SKM-1 (cell line): ENCODE results near the gene NCF1.
"Not testable (repeated sequence)": the region's sequence is repeated elsewhere in the genome, so short reads cannot be mapped to it uniquely, and the experiment has no call there.

Source experiments
- DNase-seq: peaks from one replicate; lab custom pipeline; 2025; ENCODE audit not compliant: unreplicated experiment; lab: John Stamatoyannopoulos, UW

Gene NCF1

DNA sequence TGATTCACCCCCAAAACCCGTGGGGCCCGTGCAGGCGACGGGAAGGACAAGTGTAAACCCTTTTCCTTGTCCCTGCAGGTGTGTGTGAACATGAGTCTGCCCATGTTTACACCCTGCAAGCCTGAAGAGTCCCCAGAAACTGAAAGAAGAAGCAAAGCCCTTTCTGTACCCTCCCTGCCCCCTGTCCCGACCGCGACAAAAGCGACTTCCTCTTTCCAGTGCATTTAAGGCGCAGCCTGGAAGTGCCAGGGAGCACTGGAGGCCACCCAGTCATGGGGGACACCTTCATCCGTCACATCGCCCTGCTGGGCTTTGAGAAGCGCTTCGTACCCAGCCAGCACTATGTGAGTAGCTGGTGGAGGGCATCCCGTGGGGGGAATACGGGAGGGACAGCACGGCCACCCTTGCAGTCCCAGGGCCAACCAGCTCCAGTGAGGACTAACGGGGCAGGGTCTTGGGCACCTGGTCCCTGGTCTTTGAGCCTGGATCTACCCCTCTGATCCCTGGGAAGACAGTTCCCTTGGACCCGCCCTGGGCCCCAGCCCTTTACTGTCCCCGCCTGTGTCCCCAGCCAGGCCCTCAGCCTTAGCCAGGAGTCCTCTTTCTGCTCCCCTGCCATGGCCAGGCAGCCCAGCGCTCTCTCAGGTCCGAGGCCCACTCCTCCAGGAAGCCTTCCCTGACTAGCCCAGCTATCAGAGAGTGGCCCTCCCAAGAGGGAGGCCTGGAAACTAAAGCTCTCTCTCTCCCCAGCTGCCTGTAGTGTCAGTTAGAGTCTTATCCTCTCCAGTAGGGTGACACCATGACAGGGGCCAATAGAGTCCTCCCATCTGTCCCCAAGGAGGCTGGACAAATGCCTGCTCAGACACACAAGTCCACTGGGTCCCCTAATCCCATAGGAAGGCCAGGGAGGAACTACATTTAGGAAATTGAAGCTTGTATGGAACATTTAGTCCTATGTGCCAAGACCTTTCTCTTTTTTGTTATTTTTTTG is at the start of gene NCF1:
Gene NCF1 (plus strand): TSS at position 252 of the 991 bp plus-strand sequence. CDS start 21 bp downstream, at position 273.
- DNase-seq: not testable (repeated sequence)

DNA sequence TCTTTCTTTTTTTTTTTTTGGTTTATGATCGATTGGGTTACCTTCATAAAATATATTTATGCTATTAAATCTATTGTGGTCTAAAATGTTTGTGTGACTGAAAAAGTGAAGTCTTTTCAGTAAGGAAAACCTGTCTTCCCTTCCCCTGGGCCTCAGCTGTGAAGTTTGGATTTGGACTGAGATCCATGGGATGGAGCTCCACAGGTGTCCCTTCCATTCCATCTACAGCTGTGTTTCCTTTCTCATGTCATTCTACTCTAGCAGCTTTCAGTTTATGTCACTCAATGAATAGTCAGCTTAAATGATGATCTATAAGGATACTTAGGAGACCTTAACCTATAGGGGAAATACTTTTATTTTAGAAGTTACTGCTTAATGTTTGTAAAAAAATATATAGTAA is 48.0 kb upstream of the NCF1 start:
- no peak for DNase-seq

DNA sequence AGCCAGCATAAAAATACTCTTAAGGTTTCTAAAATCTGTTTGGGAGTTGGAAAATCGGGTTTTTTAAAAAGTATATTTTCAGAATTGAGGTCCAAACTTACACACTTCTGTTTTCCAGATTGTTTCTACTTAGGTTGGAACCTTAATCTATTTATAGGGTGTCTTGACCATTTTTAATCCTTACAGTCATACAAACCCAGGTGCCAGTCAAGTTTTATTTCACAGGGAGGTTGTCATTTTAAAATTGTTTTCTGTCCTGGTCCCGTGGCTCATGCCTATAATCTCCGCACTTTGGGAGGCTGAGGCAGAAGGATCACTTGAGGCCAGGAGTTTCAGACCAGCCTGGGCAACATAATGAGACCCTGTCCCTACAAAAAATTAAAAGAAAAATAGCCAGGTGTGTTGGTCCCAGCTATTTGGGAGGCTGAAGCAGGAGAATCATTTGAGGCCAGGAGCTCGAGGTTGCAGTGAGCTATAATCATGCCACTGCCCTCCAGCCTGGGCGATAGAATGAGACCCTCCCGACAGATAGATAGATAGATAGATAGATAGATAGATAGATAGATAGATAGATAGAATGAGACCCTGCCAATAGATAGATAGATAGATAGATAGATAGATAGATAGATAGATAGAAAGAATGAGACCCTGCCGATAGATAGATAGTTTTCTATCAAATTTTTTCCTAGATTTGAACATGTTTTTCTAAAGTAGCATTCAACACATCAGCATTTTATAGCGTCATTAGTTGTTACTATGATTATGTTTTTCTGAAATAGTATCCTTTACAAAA is 47.3 kb upstream of the NCF1 start:
- DNase-seq: no peak

DNA sequence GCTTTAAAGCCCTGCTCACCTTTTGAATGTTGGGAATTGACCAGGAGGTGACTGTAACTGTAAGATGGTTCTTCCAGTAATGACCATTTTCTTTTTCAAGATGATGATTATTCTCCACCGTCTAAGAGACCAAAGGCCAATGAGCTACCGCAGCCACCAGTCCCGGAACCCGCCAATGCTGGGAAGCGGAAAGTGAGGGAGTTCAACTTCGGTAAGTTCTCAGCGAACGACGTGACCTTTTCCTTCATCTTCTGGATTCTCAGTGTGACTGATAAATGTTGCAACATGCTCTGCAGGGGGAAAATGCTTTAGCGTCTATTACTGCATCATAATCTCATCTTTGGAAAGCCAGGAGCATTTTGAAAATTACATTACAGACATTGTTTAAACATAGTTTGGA is 45.1 kb upstream of the NCF1 start:
- not testable (repeated sequence) for DNase-seq

DNA sequence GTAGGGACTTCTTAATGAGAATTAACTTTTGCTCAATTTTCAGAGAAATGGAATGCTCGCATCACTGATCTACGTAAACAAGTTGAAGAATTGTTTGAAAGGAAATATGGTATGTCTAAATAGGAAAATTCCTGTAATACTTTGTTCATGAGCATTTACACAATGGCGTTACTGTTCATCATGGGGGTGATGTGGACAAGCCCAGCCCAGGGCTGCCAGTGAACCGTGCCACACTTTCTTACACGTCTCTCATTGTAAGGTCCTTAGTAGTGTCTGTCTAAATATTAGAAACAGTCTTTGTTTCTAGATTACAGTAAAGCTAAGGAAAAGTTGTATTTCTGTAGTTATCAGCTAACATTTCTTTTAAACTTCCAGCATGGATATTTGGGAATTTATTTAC is 43.6 kb upstream of the NCF1 start:
- not testable (repeated sequence) for DNase-seq

DNA sequence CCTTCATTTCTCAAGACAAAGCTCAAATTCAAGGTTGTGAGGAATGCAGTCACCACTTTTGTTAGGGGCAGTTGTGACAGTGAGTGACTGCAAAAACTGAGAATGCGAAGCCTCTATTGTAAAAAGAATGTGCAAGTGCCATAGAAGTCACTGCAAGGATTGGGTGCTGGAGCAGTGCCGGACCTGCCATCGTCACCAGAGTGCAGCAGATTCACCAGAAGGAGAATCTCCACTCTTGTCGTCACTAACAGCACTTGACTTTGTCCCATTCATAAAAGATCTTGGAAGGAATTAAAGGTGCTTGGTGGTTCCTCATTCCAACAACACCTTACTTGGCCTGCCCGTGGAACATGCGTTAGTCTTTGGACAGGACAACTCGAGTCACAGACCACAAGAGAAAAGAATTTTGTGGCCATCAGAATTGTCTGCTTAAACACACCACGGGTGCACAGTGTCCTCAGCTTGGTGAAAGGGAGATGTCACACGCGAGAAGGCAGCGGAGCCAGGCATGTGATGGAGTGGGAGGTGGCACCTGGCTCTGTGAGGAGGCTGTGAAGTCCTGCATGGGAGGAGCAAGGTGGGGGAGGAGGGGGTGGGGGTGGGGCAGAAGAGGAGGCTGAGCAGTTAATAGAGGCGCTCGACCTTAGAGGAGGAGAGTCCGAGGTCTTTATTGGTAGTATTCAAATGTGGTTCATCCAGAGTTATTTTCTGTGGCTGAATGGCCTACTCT is 33.7 kb upstream of the NCF1 start:
- DNase-seq: not testable (repeated sequence)

DNA sequence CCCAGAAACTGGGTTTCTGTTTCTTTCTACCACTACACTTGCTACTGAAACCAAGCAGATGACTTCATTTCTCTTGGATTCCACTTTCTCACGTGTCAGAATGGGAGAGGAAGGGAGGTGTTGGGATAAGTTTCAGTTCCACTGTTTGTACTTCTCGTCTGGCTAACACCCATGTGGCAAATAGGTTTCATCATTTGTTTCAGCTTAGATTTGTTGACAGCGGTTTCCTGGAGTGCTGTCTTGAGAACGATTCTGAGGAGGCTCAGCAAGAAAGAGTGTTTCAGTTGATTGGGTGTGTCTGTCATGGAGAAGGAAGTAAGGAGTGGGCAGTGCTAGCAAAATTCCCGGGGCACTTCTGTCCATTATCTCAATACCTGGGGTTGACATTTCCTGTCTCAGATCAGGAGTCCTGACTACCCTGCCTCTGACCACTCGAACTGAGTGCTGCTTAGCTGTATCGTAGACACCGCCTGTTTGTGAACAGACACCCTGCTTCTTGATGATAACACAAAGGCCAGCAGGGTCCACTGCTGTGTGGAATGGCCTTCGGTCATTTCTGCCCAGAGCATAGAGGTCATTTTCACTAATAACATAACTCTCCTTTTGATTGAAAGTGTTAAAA is 29.8 kb upstream of the NCF1 start:
- DNase-seq: not testable (repeated sequence)

DNA sequence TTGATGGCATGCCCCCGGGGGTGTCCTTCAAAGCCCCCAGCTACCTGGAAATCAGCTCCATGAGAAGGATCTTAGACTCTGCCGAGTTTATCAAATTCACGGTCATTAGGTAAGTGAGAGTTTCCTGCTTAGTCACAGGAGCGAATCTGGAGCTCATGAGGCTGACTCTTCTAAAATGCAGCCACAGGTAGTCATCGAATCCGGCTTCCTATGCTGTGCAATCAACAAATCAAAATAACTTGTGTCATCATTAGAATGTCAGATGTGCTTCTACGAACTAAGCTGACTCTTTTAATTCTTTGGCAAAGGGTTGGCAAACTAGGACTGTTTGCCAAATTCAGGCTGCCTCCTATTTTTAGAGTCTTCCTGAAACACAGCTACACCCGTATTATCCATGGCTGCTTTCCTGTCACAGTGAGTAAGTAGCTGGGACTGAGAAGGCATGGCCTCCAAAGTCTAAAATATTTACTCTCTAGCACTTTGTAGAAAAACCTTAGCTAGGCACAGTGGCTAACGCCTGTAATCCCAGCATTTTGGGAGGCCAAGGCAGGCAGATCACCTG is 19.8 kb upstream of the NCF1 start:
- DNase-seq: not testable (repeated sequence)

DNA sequence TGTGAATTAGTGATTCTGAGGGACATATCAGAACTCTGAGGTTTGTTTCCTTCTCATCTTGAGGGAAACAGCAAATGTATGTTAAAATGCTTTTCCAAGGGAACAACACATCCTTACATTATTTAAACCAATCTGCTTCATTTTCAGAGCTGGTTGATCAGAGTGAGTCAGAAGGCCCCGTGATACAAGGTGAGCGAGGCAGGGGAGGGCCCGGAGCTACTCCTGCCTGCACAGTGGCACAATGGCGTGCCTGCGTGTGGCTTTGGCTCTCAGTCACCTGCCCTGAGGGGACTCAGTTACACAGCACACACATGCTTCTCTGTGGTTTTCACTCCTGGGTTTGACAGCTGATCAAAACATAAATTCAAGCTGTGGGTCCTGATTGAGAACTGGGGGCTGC is 17.1 kb upstream of the NCF1 start:
- DNase-seq: not testable (repeated sequence)

DNA sequence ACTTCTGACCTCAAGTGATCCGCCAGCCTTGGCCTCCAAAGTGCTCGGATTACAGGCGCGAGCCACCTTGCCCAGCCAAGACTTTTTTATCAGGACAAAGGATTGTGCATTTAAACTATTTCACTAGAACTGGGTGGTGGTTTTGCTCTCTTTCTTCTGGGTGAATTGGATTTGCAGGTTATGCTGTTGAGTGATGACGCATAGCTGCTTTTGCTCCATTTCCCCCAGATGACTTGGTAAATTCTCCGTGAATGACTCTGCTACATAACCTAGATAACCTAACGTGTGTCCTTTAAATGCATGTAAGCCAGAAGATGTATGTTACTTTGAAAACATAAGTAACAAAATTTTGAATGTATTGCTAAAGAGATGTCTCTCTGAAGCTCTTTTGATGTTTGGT is 15.5 kb upstream of the NCF1 start:
- not testable (repeated sequence) for DNase-seq

DNA sequence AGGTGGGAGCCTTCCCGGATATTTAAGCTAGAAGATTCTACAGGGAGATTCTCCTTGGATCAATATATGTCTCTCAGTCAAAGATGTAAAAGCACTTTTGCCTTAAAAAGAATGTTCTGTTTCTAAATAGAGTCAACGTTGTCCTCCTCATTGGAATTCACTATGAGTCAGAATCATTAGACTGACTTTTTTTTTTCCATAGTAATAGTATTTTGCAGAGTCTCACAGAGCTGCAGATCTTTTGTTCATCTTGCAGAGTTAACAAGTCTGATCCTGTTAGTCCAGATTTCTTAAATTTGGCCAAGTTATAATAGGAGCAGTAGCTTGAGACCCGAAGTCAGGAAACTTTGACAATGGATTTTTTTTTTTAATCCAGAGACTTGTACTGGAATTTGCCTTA is 14.8 kb upstream of the NCF1 start:
- not testable (repeated sequence) for DNase-seq

DNA sequence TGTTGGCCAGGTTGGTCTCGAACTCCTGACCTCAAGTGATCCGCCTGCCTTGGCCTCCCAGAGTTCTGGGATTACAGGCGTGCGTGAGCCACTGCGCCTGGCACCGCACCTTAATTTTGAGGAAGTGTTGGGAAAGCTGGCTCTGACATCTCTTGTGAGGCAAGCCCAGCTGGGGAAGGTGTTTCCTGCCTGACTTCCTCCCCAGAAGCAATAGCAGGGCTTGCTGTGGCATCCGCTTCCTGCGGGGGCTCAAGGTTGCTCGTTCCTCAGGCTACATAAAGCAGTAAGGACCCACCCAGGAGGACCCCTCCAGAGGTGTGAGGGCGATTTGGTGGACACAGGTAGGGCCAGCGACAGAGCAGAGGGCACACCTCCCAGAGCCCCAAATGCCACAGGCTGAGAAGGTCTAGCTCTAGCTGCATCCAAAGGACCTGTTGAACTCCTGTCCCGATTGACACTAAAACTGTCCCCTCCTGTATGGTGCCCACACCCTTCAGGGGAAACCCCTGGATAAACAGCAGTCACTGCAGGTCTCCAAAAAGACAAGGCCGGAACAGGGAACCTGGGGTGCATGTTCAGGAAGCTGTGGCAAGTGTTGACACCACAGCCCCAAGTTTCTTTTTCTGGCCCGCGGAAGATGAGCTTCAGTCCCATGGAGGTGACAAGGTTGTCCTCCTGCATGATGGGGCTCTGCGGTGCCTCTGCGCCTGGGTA is 8.4 kb upstream of the NCF1 start:
- DNase-seq: not testable (repeated sequence)

DNA sequence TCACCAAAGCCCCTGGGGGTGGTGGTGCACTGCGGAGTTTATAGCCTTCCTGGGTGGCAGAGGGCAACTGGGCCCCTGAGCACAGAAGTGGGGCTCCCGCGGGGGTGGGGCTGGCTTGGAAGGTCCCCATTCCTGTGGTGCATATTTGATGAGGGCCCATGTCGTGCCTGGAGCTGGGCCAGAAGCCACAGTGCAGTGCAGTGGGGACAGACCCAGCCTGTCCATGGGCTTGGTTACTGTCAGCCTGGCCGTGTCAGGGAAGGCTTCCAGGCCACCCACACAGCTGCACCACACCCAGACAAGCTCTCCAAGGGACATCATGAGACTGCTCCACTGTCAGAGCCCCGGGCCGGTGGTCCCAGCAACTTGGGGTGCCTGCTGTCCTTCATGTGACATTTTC is 7.3 kb upstream of the NCF1 start:
- not testable (repeated sequence) for DNase-seq

DNA sequence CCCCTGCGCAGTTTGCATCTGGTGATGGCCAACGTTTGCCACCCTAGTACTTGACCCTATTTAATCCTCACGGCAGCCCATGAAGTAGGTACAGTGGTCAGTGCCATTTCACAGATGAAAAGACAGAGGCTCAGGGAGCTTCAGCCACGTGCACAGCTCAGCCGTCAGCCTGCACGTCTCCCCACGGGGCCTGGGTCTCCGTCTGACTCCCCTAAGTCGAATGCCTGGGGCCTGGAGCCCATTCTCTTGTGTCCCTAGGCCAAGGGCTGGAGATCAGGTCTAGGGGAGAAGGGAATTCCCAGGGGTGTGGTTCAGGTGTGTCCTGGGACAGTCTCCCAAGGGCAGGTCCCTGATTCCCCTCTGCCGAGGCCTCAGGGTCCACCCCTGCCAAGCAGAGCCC is 6.8 kb upstream of the NCF1 start:
- not testable (repeated sequence) for DNase-seq

DNA sequence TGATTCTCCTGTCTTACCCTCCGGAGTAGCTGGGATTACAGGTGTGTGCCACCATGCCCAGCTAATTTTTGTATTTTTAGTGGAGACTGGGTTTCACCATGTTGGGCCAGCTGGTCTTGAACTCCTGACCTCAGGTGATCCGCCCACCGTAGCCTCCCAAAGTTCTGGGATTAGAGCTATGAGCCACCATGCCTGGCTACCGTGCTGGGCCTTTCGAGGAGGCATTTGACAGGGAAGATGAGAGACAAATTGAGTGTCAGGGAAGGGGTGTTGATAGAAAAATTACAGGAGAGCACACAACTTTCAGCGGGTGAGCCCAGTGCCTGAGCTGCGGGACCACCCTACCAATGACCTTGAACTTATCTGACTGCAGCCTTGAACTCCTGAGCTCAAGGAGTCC is 3.7 kb upstream of the NCF1 start:
- not testable (repeated sequence) for DNase-seq

DNA sequence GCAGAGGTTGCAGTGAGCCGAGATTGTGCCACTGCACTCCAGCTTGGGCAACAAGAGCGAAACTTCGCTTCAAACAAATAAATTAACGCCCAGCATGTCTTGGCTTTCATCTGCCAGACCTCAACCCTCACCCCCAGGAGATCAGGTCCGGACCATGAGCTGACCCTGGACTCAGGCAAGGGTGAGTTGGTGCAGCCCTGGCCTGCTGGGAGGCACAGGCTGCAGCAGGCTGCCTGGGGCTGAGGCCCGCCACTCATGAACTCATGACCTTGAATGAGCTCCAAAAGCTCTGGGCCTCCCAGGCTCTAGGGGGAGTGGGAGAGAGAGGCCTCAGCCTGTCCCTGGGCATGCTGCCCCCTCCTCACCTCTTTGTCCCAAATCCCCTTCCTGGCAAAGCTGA is 1.7 kb upstream of the NCF1 start:
- not testable (repeated sequence) for DNase-seq

DNA sequence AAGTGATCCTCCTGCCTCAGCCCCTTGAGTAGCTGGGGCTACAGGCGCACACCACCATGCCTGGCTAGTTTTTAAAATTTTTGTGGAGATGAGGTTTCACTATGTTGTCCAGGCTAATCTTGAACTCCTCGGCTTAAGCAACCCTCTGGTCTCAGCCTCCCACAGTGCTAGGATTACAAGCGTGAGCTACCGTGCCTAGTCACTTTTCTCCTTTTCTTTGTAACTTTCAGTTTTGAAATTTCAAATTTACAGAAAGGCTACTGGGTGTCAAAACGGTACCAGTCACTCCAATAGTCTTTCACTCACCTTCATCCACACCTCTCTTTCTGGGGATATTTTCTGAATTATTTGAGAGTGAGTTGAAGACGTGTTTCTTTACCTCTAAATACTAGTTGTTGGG is 1.3 kb downstream of the NCF1 start:
- not testable (repeated sequence) for DNase-seq

DNA sequence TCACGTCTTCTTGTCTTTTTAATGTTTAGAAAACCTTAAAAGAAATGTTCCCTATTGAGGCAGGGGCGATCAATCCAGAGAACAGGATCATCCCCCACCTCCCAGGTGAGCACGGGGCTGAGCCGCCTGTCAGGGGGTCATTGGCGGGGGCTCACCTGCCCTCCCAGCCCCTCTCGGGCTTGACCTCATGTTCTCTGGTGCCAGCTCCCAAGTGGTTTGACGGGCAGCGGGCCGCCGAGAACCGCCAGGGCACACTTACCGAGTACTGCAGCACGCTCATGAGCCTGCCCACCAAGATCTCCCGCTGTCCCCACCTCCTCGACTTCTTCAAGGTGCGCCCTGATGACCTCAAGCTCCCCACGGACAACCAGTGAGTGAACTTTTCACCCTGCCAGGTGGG is 5.2 kb downstream of the NCF1 start:
- not testable (repeated sequence) for DNase-seq

DNA sequence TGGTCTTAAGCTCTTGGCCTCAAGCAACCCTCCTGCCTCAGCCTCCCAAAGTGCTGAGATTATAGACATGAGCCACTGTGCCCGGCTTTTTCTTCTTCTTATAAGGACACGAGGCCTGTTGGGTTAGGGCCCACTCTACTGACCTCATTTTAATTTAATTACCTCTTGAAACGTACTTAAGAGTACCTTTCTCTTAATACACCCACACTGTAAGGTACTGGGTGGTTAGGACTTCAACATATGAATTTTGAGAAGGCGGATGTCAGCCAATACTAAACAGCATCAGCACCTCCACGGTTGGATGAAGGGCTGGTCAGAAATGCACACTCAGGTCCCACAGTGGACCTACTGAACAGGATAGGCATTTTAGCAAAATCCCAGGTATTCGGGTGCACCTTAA is 7.9 kb downstream of the NCF1 start:
- not testable (repeated sequence) for DNase-seq

DNA sequence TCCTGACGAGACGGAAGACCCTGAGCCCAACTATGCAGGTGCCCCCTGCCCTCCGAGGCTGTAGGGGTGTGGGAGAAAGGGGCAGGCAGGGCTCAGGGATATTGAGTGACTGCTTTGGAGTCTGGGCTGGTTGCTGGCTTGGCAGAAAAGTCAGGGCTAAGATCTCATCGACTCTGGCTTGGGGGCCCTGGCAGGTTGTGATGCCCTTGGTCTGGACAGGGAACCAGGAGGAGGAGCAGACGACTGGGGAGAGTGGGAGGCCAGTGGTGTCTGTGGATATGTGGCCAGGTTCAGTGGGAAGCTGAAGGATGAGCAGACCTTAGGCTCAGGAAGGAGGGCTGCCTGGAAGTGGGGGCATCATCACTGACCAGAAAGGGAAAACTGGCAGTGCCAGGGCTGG is 9.8 kb downstream of the NCF1 start:
- DNase-seq: not testable (repeated sequence)
